ENCODE data around the gene MAD2L1BP. TPM values are rescaled to one million over a fixed set of nuclear protein-coding genes. Genes with fewer than 3 reads are reported as not detected.
A peak's percentile ranks its signal among the peaks of the same experiment; 100 is the strongest.

The MAD2L1BP gene
- polyA plus RNA-seq, 1 of the 3 experiments (the other 2 are of a cell fraction): 30.9 TPM

DNA sequence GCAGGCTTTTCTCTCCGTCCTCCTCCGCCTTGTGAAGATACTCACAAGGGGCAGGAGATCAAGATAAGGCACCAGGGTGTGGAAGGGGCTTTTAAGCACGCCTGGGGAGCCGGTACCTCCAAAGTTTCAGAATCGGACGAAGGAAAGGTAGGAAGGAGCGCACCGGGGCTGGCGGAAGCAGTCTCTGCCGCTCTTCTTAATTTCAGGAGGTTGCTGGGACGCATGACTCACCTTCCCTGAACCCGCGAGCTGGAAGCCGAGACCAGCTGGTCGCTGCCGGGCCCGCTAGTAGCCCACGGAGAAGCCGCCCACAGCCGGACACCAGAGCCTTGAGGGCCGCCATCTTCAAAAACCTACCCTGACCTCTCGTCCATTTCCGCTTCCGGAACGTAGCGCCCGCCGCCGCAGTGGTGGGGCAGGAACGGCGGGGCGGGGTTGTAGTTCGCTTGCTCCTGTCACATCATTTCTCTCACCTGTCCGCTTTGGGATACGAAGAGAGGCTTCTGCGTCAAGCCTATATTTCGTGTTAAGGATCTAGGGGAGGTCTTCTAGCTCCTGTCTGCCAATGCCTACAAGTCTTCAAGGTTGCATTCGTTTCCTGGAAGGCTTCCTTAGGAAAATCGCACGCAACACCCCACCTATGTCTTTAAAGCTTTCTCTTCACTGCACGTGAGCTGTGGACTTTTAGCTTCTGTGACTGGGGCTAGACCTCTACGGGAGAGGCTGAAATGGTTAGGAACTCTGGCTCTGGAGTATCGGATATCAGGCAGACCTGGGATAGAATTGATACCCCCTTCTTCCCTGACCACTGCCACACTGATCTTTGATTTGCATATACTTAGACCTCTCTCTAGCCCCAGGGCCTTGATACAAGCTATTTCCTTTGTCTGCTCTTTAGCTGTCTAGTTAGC, 52.1 kb downstream of the MAD2L1BP start, which contains the start of gene MRPS18A (continued):
- TF ChIP-seq FOXM1 (IDR thresholded peaks at IDR 0.05; ENCODE audit: low read depth): no peak
- no peak for TF ChIP-seq TEAD4 (IDR thresholded peaks at IDR 0.05; ENCODE audit: borderline replicate concordance, insufficient read depth)
- TF ChIP-seq, protein P1, sequence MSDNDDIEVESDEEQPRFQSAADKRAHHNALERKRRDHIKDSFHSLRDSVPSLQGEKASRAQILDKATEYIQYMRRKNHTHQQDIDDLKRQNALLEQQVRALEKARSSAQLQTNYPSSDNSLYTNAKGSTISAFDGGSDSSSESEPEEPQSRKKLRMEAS (IDR thresholded peaks at IDR 0.05; ENCODE audit: low read depth): peak; percentile 52; the same call in 1 of the 2 replicates

DNA sequence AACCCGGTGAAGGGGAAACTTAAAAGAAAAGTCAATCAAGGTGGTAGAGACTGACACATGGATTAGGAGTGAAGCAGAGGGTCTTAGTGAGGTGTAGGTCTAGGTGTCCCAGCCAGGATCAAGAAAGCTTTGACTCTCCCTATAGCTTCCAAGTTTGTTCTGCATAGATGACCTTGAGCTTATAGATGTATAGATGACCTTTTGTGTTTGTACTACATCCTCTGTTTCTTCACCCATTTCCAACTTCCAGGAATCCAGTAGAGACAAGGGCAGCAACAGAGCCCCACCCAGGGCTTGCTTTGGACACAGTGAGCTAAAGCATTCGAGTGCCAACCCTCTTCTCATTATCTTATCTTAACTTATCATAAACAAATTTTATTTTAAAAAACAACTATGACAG, 53.8 kb downstream of the MAD2L1BP start:
- Histone ChIP-seq H2AFZ (ENCODE audit: low read depth) (no peak overlapping the region), H3K79me2 (ENCODE audit: insufficient read depth) (peaks cover 30% of the 10 kb centered on the region), H3K4me1 (ENCODE audit: control insufficient read depth in 1 of 2, insufficient read depth in 2 of 2, low read depth in 1 of 2, low read length in 1 of 2) (peaks cover 0 to 12% of the 10 kb centered on the region in 2 experiments; a peak in 2 of 4 replicates), H3K27me3 (ENCODE audit: insufficient read depth) (no peaks in the 10 kb centered on the region), H3K4me3 (ENCODE audit: low read depth in 2 of 2, low read length in 1 of 2) (no peak overlapping the region), H3K27ac (ENCODE audit: low read depth in 2 of 2, low read length in 1 of 2) (no peak overlapping the region), H3K9me2 (no peaks in the 10 kb centered on the region), H3K36me3 (replicated peaks in 1 of 2; ENCODE audit: control insufficient read depth in 1 of 2, insufficient read depth in 2 of 2, low read length in 1 of 2) (peaks cover 0 to 2% of the 10 kb centered on the region in 2 experiments), H3K9me3 (no peaks in the 10 kb centered on the region), H3K4me2 (no peak overlapping the region), H3F3A (replicated peaks; ENCODE audit: insufficient read depth) (no peaks in the 10 kb centered on the region), H3K9ac (no peak overlapping the region), H4K20me1 (ENCODE audit: insufficient read depth) (0 out of 2 replicates have a peak, but pooled peaks cover under 1% of the 10 kb centered on the region)
- TF ChIP-seq NFIC (IDR thresholded peaks at IDR 0.05; ENCODE audit: borderline replicate concordance): no peak
- TF ChIP-seq YY1 (IDR thresholded peaks at IDR 0.05; ENCODE audit: low read depth): no peak
- no peak for TF ChIP-seq TAF1 (IDR thresholded peaks at IDR 0.05; ENCODE audit: borderline replicate concordance, low read depth, low read length)
- TF ChIP-seq ELF1 (IDR thresholded peaks at IDR 0.05): no peak
- TF ChIP-seq, protein P2, sequence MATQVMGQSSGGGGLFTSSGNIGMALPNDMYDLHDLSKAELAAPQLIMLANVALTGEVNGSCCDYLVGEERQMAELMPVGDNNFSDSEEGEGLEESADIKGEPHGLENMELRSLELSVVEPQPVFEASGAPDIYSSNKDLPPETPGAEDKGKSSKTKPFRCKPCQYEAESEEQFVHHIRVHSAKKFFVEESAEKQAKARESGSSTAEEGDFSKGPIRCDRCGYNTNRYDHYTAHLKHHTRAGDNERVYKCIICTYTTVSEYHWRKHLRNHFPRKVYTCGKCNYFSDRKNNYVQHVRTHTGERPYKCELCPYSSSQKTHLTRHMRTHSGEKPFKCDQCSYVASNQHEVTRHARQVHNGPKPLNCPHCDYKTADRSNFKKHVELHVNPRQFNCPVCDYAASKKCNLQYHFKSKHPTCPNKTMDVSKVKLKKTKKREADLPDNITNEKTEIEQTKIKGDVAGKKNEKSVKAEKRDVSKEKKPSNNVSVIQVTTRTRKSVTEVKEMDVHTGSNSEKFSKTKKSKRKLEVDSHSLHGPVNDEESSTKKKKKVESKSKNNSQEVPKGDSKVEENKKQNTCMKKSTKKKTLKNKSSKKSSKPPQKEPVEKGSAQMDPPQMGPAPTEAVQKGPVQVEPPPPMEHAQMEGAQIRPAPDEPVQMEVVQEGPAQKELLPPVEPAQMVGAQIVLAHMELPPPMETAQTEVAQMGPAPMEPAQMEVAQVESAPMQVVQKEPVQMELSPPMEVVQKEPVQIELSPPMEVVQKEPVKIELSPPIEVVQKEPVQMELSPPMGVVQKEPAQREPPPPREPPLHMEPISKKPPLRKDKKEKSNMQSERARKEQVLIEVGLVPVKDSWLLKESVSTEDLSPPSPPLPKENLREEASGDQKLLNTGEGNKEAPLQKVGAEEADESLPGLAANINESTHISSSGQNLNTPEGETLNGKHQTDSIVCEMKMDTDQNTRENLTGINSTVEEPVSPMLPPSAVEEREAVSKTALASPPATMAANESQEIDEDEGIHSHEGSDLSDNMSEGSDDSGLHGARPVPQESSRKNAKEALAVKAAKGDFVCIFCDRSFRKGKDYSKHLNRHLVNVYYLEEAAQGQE (IDR thresholded peaks at IDR 0.05; ENCODE audit: low read depth, low read length): no peak
- TF ChIP-seq FOXJ3 (CRISPR knock-in tag; IDR thresholded peaks at IDR 0.05): no peak
- no peak for TF ChIP-seq RCOR1 (IDR thresholded peaks at IDR 0.05; ENCODE audit: low read length)
- TF ChIP-seq, protein P3, sequence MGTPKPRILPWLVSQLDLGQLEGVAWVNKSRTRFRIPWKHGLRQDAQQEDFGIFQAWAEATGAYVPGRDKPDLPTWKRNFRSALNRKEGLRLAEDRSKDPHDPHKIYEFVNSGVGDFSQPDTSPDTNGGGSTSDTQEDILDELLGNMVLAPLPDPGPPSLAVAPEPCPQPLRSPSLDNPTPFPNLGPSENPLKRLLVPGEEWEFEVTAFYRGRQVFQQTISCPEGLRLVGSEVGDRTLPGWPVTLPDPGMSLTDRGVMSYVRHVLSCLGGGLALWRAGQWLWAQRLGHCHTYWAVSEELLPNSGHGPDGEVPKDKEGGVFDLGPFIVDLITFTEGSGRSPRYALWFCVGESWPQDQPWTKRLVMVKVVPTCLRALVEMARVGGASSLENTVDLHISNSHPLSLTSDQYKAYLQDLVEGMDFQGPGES (IDR thresholded peaks at IDR 0.05; ENCODE audit: low read depth, low read length): no peak
- no peak for TF ChIP-seq GATA2 (CRISPR knock-in tag; IDR thresholded peaks at IDR 0.05)
- TF ChIP-seq MEF2A (IDR thresholded peaks at IDR 0.05; ENCODE audit: borderline replicate concordance, low read depth): no peak
- TF ChIP-seq RAD21 (IDR thresholded peaks at IDR 0.05; ENCODE audit: low read length): no peak
- TF ChIP-seq FOSL2 (IDR thresholded peaks at IDR 0.05; ENCODE audit: borderline replicate concordance, low read depth): no peak
- TF ChIP-seq, protein P4, sequence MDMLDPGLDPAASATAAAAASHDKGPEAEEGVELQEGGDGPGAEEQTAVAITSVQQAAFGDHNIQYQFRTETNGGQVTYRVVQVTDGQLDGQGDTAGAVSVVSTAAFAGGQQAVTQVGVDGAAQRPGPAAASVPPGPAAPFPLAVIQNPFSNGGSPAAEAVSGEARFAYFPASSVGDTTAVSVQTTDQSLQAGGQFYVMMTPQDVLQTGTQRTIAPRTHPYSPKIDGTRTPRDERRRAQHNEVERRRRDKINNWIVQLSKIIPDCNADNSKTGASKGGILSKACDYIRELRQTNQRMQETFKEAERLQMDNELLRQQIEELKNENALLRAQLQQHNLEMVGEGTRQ (IDR thresholded peaks at IDR 0.05; ENCODE audit: borderline replicate concordance, low read depth, low read length): no peak
- TF ChIP-seq, protein P5, sequence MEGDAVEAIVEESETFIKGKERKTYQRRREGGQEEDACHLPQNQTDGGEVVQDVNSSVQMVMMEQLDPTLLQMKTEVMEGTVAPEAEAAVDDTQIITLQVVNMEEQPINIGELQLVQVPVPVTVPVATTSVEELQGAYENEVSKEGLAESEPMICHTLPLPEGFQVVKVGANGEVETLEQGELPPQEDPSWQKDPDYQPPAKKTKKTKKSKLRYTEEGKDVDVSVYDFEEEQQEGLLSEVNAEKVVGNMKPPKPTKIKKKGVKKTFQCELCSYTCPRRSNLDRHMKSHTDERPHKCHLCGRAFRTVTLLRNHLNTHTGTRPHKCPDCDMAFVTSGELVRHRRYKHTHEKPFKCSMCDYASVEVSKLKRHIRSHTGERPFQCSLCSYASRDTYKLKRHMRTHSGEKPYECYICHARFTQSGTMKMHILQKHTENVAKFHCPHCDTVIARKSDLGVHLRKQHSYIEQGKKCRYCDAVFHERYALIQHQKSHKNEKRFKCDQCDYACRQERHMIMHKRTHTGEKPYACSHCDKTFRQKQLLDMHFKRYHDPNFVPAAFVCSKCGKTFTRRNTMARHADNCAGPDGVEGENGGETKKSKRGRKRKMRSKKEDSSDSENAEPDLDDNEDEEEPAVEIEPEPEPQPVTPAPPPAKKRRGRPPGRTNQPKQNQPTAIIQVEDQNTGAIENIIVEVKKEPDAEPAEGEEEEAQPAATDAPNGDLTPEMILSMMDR (IDR thresholded peaks at IDR 0.05): no peak
- TF ChIP-seq, protein P6, sequence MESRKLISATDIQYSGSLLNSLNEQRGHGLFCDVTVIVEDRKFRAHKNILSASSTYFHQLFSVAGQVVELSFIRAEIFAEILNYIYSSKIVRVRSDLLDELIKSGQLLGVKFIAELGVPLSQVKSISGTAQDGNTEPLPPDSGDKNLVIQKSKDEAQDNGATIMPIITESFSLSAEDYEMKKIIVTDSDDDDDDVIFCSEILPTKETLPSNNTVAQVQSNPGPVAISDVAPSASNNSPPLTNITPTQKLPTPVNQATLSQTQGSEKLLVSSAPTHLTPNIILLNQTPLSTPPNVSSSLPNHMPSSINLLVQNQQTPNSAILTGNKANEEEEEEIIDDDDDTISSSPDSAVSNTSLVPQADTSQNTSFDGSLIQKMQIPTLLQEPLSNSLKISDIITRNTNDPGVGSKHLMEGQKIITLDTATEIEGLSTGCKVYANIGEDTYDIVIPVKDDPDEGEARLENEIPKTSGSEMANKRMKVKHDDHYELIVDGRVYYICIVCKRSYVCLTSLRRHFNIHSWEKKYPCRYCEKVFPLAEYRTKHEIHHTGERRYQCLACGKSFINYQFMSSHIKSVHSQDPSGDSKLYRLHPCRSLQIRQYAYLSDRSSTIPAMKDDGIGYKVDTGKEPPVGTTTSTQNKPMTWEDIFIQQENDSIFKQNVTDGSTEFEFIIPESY (IDR thresholded peaks at IDR 0.05; ENCODE audit: borderline replicate concordance, low read depth): no peak
- no peak for TF ChIP-seq GABPA (IDR thresholded peaks at IDR 0.05; ENCODE audit: low read depth)
- ChIA-PET CTCF (interaction anchor here (3.0 to 3.1 kb wide), 3 partner anchors 22 to 262 kb away, joined by 9 to 25 read pairs (median 14); partner anchors contain the start of gene VEGFA), POLR2A (interaction anchor here (0.6 kb wide), 1 partner anchor 14 kb away, joined by 4 read pairs; no protein-coding TSS in a partner anchor)
- no peak for DNase-seq
- WGBS (ENCODE audit: low lambda C conversion rate): 50% methylated on average over 2 of the region's 2 CpGs

Data from SK-N-SH (cell line).